NCI-H1417 (cell line): ENCODE data around the gene CEP57L1.
A peak's percentile ranks its signal among the peaks of the same experiment; 100 is the strongest.

Experiments
- DNase-seq, 3 experiments: peaks; one replicate each; lab custom pipeline; 2025; lab: John Stamatoyannopoulos, UW

The CEP57L1 gene

GRCh38 chr6:109073344-109074132 lies 21.8 kb upstream of the CEP57L1 start:
- DNase-seq, result peak; percentile 64 to 89 (median 81)

GRCh38 chr6:109074133-109074415 lies 21.2 kb upstream of the CEP57L1 start:
- DNase-seq, result no peak

GRCh38 chr6:109075934-109076333 lies 19.4 kb upstream of the CEP57L1 start:
- DNase-seq, result no peak

- DNase-seq, result peak in 1 of 3 experiments; percentile 20
Measured at GRCh38 chr6:109076377-109076776, 18.9 kb upstream of the CEP57L1 start.

- DNase-seq, result peak in 1 of 3 experiments; percentile 5
Measured at GRCh38 chr6:109079981-109080380, 15.3 kb upstream of the CEP57L1 start.

- no peak for DNase-seq
Measured at GRCh38 chr6:109081026-109081425, 14.3 kb upstream of the CEP57L1 start.

GRCh38 chr6:109081516-109082187 lies 13.7 kb upstream of the CEP57L1 start:
- DNase-seq, result peak in 2 of 3 experiments; percentile 20 to 57

- DNase-seq, result no peak
Measured at GRCh38 chr6:109082188-109082577, 13.1 kb upstream of the CEP57L1 start.

GRCh38 chr6:109083657-109084056 lies 11.7 kb upstream of the CEP57L1 start:
- DNase-seq, result peak in 2 of 3 experiments; percentile 17 to 75

GRCh38 chr6:109084146-109084545 lies 11.2 kb upstream of the CEP57L1 start:
- peak in 1 of 3 experiments; percentile 39 for DNase-seq

- peak in 2 of 3 experiments; percentile 32 to 67 for DNase-seq
Measured at GRCh38 chr6:109087661-109088264, 7.5 kb upstream of the CEP57L1 start.

GRCh38 chr6:109088995-109089394 lies 6.3 kb upstream of the CEP57L1 start:
- peak in 1 of 3 experiments; percentile 65 for DNase-seq

GRCh38 chr6:109091314-109092024 lies 3.8 kb upstream of the CEP57L1 start:
- DNase-seq, result no peak

GRCh38 chr6:109092074-109092473 lies 3.2 kb upstream of the CEP57L1 start:
- DNase-seq, result no peak

- DNase-seq, result peak in 1 of 3 experiments; percentile 69
Measured at GRCh38 chr6:109093732-109094415, 1.4 kb upstream of the CEP57L1 start.

- peak; percentile 81 to 97 (median 95) for DNase-seq
Measured at GRCh38 chr6:109094416-109095035, 781 bp upstream of the CEP57L1 start, which contains the start of gene SESN1. SESN1 (minus strand) TSS chr6:109094846; CDS start chr6:109094073, 773 bp downstream.

GRCh38 chr6:109095835-109096084 lies 453 bp downstream of the CEP57L1 start:
- DNase-seq, result no peak

GRCh38 chr6:109096208-109096607 lies 901 bp downstream of the CEP57L1 start:
- DNase-seq, result peak in 1 of 3 experiments; percentile 42

- no peak for DNase-seq
Measured at GRCh38 chr6:109097661-109098060, 2.4 kb downstream of the CEP57L1 start.

GRCh38 chr6:109102762-109103161 lies 7.5 kb downstream of the CEP57L1 start:
- no peak for DNase-seq

GRCh38 chr6:109103942-109104341 lies 8.6 kb downstream of the CEP57L1 start:
- no peak for DNase-seq
